GM12872 (cell line): ENCODE measurements around the gene EXOC6.

Source experiments
- CTCF ChIP-seq: IDR thresholded peaks from 3 replicates; pipeline ENCODE4 v1.5.1; 2011; ENCODE audit warnings: low read depth, mild to moderate bottlenecking, low read length, moderate library complexity; ENCODE audit not compliant: insufficient read depth

EXOC6 gene

GRCh38 chr10:92811986-92812385, 36.3 kb upstream of the EXOC6 start:
- no peak for TF ChIP-seq CTCF

- no peak for TF ChIP-seq CTCF
Observed at GRCh38 chr10:92813979-92814378, 34.3 kb upstream of the EXOC6 start.

DNA sequence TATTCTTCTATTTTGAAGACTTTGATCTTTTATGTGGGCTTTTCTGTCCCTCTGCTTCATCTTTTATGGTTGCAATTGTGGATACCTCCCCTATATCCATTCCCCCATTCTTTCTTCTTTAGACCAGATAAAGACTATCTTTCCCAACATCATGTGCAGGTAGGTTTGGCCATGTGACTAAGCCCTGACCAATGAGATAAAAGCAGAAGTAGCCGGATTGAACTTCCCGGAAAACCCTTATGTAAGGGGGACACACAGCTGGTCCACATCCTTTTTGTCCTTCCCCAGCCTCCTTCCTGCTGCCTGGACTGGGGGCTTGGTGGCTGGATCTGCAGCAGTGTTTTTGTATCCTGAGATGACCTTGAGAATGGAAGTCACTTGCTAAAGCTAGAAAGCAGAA, 33.5 kb upstream of the EXOC6 start:
- no peak for TF ChIP-seq CTCF

DNA sequence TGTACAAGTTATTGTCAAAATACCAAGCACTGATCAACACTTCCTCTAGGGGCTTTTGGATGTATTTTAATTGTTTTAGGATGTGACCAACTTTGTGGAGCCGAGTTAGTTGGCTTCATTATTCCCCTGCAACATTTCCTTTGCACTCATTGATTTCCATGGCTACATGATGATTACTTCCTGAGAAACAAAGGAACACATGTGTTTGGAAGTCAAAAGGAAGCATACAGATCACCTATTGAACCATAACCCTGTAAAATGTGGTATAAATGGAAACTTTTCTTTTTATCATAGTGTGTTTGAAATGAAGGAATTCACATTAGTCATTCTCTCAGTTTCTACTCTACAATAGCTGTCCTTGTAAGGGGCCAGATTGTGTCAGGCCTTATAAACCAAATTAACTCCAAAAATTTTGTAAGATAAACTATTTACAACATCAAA, 32.2 kb upstream of the EXOC6 start:
- TF ChIP-seq CTCF: no peak

DNA sequence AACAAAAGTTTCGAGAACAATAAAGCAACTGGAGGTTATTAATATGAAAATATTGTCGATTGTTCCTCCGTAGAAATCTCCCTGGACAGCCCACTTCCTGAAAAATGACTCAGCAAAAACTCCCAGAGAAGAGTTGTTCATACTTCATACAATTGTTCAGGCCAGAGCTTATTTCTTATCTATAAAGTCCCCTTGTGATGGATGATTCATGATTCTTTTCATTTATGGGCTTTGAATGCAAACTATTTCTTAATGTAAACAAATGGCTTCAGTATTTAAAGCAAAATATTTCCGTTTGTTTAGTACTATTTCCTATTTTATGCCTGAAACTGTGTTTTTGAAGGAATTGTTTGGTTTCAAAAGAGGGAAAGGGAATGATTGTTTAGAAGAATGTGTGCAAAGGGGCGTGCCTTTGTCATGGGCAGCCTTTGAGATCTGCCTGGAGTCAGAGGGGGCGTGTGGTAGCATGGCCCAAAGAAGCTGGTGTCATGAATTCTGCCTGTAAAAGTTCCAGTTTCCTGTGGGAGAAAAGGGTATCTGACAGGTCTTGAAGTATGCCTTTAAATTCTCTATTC, 26.2 kb upstream of the EXOC6 start:
- no peak for TF ChIP-seq CTCF

- TF ChIP-seq CTCF: no peak
Observed at GRCh38 chr10:92822964-92823363, 25.4 kb upstream of the EXOC6 start.

DNA sequence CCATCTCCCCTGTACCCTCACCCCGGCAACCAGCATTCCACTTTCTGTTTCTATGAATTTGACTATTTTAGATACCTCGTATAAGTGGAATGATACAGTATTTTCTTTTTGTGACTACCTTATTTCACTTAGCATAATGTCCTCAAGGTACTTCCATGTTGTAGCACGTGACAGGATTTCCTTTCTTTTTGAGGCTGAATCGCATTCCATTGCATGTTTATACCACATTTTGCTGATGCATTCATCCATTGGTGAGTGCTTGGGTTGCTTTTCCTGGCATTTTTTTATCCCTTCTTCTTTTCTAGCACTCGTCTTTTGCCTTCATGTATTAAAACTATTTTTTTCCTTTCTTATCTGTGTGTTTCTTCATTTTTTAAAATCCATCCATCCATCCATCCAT, 22.3 kb upstream of the EXOC6 start:
- TF ChIP-seq CTCF: no peak
